ENCODE results near the gene MFSD2B. TPM values are rescaled to one million over a fixed set of nuclear protein-coding genes. Genes with fewer than 3 reads are reported as not detected.

Gene MFSD2B
- polyA plus RNA-seq, 1 donor from 2014 or later: 0.27 TPM

- H3K9me2 ChIP-seq (ENCODE audit: insufficient read depth, low read length): no peaks in the 10 kb centered on the region
- no peak overlapping the region for H3K27ac ChIP-seq (ENCODE audit: low read length)
- no peaks in the 10 kb centered on the region for H4K20me1 ChIP-seq (ENCODE audit: insufficient read depth)
- H2AFZ ChIP-seq (ENCODE audit: low read depth, low read length): no peak overlapping the region
- no peaks in the 10 kb centered on the region for H3K36me3 ChIP-seq (ENCODE audit: insufficient read depth, low read length)
- no peak overlapping the region for H3K4me2 ChIP-seq (ENCODE audit: low read length)
- no peak overlapping the region for H3K9ac ChIP-seq (ENCODE audit: low read length)
- no peaks in the 10 kb centered on the region for H3K9me3 ChIP-seq (ENCODE audit: low read length)
- H3K27me3 ChIP-seq (ENCODE audit: insufficient read depth, low read depth, low read length): peaks cover 8% of the 10 kb centered on the region
- no peak for TF ChIP-seq EP300 (conservative IDR thresholded peaks at IDR 0.05; ENCODE audit: poor library complexity, severe bottlenecking)
- no peaks in the 10 kb centered on the region for H3K79me2 ChIP-seq (replicated peaks; ENCODE audit: insufficient read depth, low read length)
- H3K4me3 ChIP-seq (ENCODE audit: low read length): no peak overlapping the region
- H3F3A ChIP-seq (ENCODE audit: insufficient read depth, low read length, poor library complexity, severe bottlenecking): no peaks in the 10 kb centered on the region
Observed at GRCh38 chr2:24007693-24008092, 2.2 kb upstream of the MFSD2B start.

- Histone ChIP-seq H3K4me2 (ENCODE audit: low read length) (no peak overlapping the region), H3K79me2 (replicated peaks; ENCODE audit: insufficient read depth, low read length) (no peaks in the 10 kb centered on the region), H3K36me3 (ENCODE audit: insufficient read depth, low read length) (no peaks in the 10 kb centered on the region), H3K9me2 (ENCODE audit: insufficient read depth, low read length) (no peaks in the 10 kb centered on the region), H3K9me3 (ENCODE audit: low read length) (no peaks in the 10 kb centered on the region), H3K9ac (ENCODE audit: low read length) (no peak overlapping the region), H3K4me3 (ENCODE audit: low read length) (no peak overlapping the region), H3K27ac (ENCODE audit: low read length) (no peak overlapping the region), H2AFZ (ENCODE audit: low read depth, low read length) (no peak overlapping the region), H3F3A (ENCODE audit: insufficient read depth, low read length, poor library complexity, severe bottlenecking) (no peaks in the 10 kb centered on the region), H3K27me3 (ENCODE audit: insufficient read depth, low read depth, low read length) (peaks cover 8% of the 10 kb centered on the region), H4K20me1 (ENCODE audit: insufficient read depth) (no peaks in the 10 kb centered on the region)
- TF ChIP-seq RAD21 (conservative IDR thresholded peaks at IDR 0.05) (no peak), CTCF (IDR thresholded peaks at IDR 0.05; ENCODE audit: poor library complexity, severe bottlenecking) (no peak), REST (IDR thresholded peaks at IDR 0.05; ENCODE audit: borderline replicate concordance) (no peak), TAF1 (IDR thresholded peaks at IDR 0.05; ENCODE audit: low read depth) (no peak), POLR2AphosphoS5 (IDR thresholded peaks at IDR 0.05) (no peak), EP300 (conservative IDR thresholded peaks at IDR 0.05; ENCODE audit: poor library complexity, severe bottlenecking) (no peak), MXI1 (conservative IDR thresholded peaks at IDR 0.05; ENCODE audit: poor library complexity, severe bottlenecking) (no peak), SMC3 (conservative IDR thresholded peaks at IDR 0.05; ENCODE audit: poor library complexity) (no peak), EZH2 (IDR thresholded peaks at IDR 0.05; ENCODE audit: borderline replicate concordance, insufficient read depth, low read length, poor library complexity, severe bottlenecking) (no peak)
Observed at GRCh38 chr2:24008672-24009366, 1.1 kb upstream of the MFSD2B start.
